Stimulated activated CD8-positive, alpha-beta memory T cell treated with anti-CD3 and anti-CD28 coated beads, Interleukin-12 subunit alpha, Interleukin-12 subunit beta, amount 100 ng/mL, for 24 hours (primary cell): Measurements from ENCODE around the gene GOSR2.

Source experiments
- DNase-seq: peaks from one replicate; pipeline ENCODE4 v3.0.0-alpha.2; 2020; ENCODE audit errors: extremely low read depth

The GOSR2 gene

DNA sequence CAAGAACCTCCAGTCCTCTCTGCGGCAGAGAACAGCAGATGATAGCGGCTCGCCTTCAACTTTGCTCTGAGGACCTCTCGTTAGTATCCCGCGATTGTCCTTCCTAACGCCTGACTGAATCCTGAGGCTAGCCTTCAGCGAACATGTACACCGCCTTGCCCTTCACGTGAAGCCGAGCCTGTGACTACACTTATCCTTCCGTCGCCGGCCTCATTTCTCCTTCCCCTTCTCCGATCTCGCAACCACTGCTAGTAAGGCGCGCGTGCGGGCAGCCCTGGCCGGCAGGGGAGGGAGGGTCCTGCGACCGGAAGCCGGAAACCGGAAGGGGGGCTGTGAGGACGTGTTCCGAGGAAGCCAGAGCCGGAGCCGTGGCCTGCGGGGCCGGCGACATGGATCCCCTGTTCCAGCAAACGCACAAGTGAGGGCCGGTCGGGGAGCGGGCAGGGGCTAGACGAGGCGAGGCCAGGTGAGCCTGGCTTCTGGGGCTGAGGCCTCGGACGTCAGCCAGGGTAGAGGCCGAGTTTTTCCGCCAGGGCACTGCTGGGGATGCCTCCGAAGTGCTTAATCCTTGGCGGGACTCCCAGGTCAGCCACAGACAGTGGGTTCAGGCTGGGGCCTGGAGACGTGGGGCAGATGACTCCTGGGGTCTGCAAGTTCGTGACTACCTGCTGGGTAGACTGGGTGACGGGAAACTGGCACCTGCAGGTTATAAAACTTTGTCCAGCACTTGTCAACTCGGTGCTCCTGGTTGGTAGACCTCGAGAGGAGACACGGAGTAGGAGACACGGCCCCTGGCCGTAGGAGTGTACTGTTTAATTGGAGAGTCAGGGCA, at the start of gene GOSR2:
Gene GOSR2, plus strand, starts transcription at position 357 of the 832 bp plus-strand sequence. Its CDS starts 33 bp downstream, at position 390.
- peak; percentile 80 for DNase-seq

DNA sequence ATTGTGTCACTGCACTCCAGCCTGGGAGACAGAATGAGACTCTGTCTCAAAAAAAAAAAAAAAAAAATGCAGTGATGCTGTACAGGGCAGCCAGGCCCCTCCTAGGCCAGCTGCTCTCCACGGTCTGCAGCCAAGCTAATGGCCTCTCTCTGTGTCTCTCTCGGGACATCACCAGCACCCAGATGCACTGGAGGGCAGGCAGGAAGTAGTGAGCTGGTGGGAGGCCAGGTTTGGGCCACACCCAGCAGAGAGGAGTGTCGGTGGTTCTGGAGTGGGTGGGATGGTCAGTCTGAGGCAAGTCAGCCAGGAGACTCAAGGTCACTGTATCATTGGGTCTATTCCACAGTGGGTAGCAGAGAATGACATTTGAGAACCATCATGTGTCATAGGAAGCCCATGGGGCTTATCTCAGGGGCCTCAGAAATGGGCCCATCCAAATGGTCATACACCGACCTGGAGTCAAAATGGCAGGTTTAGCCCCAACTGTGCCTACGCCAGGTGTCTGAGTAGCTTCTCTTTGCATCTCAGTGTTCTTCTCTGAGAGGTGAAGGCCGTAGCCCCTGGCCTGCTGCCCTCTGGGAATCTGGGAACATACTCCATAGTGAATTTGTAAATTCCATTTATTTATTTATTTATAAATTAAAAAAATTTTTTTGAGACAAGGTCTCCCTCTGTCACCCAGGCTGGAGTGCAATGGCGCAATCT, 48.9 kb upstream of the GOSR2 start:
- DNase-seq: no peak

- DNase-seq: no peak
Observed at GRCh38 chr17:46874906-46875305, 48.1 kb upstream of the GOSR2 start.

- no peak for DNase-seq
Observed at GRCh38 chr17:46875849-46876352, 47.1 kb upstream of the GOSR2 start.

GRCh38 chr17:46876353-46876887, 46.5 kb upstream of the GOSR2 start:
- DNase-seq: no peak

DNA sequence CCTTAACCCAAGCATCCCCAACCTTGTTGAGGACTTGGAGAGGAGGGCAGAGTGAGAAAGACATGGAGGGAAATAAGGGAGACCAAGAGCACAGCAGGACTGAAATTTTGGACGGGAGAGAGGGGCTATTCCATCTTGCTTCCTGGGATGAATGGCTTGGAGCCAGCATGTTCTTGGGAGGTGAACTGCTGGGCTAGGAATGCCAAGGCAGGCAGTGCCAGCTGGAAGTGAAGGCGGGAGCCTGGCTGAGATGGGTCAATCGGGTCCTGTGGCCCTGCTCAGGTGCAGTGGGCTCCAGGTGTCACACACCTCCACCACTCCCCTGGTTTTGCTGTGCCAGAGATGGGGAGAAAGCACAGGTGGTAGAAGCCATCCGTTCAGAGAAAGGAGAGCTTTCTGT, 46.0 kb upstream of the GOSR2 start:
- DNase-seq: no peak

- DNase-seq: no peak
Observed at GRCh38 chr17:46877466-46877865, 45.5 kb upstream of the GOSR2 start.

DNA sequence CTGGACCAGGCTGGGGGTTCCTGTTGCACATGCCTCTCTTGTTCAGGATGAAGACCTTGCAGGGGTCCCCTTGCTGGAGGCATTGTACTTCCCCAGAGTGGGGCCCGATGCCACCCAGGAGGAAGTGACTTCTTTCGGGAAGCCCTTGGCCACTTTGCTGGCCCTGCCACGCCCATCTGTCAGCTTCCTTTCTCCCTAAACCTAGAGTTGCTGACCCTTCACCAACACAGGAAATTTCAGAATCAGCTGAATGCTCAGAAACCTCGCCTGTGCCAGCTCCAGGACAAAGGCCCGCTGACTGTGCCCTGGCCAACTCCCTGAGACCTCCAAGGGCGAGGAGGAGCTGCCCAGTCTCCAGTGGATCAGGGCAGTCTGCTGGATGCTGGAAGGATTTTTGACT, 44.9 kb upstream of the GOSR2 start:
- DNase-seq: no peak

DNA sequence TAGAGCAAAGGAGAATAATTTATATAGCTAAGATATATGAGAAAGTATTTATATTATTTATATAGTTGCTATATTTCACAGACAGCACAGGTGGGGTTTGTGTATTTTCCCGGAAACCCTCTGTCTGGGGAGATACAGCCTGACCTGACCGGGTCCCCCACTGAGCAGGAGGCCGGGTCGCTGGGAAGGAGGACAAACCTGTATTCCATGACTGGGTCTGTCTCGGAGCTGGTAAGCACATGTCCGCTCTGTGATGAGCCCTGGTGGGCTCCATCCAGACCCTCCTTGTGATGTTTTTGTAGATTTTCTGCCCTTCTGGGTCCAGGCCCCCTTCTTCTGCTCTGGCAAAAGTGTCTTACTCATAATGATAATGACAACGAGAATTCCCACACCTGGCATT, 43.9 kb upstream of the GOSR2 start:
- DNase-seq: no peak

GRCh38 chr17:46881015-46881414, 41.9 kb upstream of the GOSR2 start:
- no peak for DNase-seq

- no peak for DNase-seq
Observed at GRCh38 chr17:46882666-46883065, 40.3 kb upstream of the GOSR2 start.

DNA sequence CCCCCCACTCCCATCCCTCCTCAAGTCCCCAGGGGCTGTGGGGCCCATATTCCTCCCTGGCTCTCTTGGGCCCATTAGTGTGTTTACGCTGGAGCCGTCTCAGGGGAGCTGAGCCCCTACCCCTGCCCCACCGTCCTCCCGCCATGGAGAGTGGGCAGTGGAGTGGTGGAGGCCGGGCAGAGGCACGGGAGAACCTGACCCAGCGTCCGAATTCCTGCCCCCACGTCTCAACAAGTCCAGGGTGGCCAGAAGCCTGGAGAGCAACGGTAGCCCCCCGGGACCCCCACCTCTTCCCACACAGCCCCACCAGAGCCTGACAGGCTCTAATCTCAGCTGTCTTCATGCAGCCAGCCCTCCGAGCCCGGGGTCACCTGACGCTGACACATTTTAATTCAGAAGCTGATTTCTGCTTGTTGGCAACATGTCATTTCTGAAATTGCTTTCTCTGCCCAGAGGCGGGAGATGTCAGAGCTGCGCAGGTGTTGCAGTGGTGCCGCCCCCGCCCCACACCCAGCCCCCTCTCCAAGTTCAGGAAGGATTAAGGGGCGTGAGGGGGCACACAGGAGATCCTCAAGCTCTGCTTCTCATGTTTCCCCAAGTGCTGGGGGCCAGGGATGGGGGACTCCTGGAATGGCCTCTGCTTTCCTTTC, 39.0 kb upstream of the GOSR2 start:
- no peak for DNase-seq

- DNase-seq: no peak
Observed at GRCh38 chr17:46884552-46884951, 38.4 kb upstream of the GOSR2 start.

DNA sequence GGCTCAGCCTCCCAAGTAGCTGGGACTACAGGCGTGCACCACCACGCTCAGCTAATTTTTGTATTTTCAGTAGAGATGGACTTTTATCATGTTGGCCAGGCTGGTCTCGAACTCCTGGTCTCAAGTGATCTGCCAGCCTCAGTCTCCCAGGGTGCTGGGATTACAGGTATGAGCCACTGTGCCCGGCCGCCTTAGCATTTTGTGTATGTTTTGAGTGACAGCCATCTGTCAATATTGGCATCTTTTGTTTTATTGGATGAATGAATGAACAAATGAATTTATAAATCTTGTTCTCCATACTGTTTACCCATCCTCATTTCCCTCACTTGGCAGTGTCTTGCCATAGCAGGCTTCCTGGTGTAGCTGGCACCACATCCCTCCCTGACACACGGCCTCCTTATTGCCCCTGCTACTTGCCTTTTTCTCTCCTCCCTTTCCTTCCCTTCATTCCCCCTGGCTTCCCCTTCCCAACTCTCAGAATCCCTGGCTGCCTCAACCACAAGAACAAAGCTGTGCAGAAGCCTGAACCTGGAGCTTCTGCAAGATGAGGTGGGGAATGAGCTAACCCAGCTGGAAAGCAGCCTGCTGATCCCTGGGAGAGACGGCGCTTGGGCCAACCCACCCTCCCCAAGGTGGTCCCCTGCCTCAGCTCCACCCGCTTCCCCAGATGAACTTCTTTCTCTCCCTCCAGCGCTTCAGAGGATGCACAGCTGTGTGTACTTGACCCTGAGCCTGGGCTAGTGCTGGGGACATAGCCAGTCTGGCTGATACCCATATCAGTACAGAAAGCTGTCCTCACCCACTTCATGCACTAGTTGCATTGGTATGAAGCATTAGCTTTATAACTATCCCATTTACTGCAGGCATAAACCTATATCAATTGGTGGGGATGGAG, 37.3 kb upstream of the GOSR2 start:
- DNase-seq: no peak

DNA sequence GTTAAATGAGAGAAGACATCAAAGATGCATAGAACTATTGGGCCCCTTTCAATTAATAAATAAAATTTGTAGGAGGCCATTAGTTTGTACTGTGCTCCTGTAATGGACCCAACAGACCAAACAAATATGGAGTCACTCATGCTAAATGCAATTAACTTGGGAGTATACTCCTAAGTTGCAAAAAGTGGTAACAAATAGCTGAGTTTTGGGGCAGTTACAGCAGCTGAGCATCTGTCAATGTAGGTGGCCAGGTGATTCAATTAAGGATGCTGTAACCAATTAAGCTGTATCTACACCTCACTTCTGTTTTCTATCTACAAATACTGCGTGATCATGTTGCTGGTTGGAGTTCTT, 36.7 kb upstream of the GOSR2 start:
- no peak for DNase-seq

GRCh38 chr17:46887717-46888116, 35.2 kb upstream of the GOSR2 start:
- no peak for DNase-seq

DNA sequence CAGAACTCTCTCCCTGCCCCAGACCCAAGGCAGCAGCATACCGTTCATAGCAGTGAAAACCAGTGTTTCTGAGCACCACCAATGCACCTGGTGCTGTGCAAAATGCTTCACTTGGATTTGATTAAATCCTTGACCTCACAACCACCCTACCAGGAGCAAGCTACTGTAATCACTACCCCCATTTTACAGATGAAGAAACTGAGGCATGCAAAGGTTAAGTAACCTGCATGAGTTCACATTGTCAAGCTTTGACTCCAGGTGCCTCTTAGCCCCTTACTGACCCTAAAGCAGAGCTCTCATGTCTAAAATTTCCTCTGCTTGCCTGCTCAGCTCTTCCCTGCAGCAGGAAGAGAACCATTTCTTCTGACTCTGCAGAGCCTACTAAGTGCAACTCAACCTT, 34.2 kb upstream of the GOSR2 start:
- no peak for DNase-seq

- DNase-seq: no peak
Observed at GRCh38 chr17:46889519-46889918, 33.4 kb upstream of the GOSR2 start.

GRCh38 chr17:46889992-46890564, 32.9 kb upstream of the GOSR2 start:
- no peak for DNase-seq

DNA sequence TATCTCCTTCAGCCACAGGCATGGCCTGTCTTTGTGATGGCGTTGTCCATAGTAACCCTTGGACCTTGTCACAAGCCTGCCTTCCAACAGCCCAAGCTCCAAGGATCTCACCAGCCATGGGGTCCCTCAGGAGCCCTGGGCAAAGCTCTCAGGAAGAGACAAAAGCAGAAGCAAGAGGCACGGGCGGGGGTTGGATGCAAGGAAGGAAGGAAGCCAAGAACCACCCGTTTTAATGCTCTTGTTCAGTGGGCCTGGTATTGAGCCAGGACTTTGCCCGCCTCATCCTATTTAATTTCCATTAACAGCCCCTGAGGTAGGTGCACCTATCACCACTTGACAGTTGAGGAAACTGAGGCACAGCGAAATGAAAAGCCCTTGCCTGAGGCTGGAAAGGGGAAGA, 32.3 kb upstream of the GOSR2 start:
- no peak for DNase-seq

- DNase-seq: no peak
Observed at GRCh38 chr17:46892192-46892703, 30.7 kb upstream of the GOSR2 start.
